A673 (cell line): Measurements from ENCODE around the gene DDX41.
A peak's percentile ranks its signal among the peaks of the same experiment; 100 is the strongest.

Source experiments
- CTCF ChIP-seq: fragments of 300-800, 200-600 bp; sonication (generic); conservative IDR thresholded peaks from 2 replicates; pipeline ENCODE4 v1.5.1; 2017; ENCODE audit warnings: low read depth, mild to moderate bottlenecking, antibody characterized with exemption, low read length, moderate library complexity, mixed read lengths
- EZH2 ChIP-seq: fragments of 200-600 bp; sonication (generic); IDR thresholded peaks from 2 replicates; pipeline ENCODE4 v1.6.1; 2017; ENCODE audit warnings: borderline replicate concordance, low read depth, mild to moderate bottlenecking, mixed read lengths, antibody characterized with exemption, low read length; ENCODE audit not compliant: poor library complexity, severe bottlenecking

GRCh38 chr5:177507165-177507564, 9.6 kb downstream of the DDX41 start:
- TF ChIP-seq CTCF: peak; percentile 22; the same call in 1 of the 2 replicates
- TF ChIP-seq EZH2: no peak
